Hepatocyte (in vitro differentiated cells): ENCODE results near the gene NR4A1.

Experiments
- CTCF ChIP-seq: fragments of 200-600 bp; sonication (generic); IDR thresholded peaks from 2 replicates; pipeline ENCODE4 v1.5.1; 2016; ENCODE audit warnings: antibody characterized with exemption, mild to moderate bottlenecking; ENCODE audit not compliant: poor library complexity
- EZH2 ChIP-seq: fragments of 200-600 bp; sonication (generic); IDR thresholded peaks from 2 replicates; pipeline ENCODE4 v1.6.1; 2016; ENCODE audit warnings: antibody characterized with exemption, mild to moderate bottlenecking, borderline replicate concordance
- EZH2phosphoT487 ChIP-seq: fragments of 200-600 bp; sonication (generic); IDR thresholded peaks from one replicate; pipeline ENCODE4 v1.6.1; 2018; ENCODE audit warnings: antibody characterized with exemption, mild to moderate bottlenecking, low read depth, moderate library complexity; ENCODE audit not compliant: unreplicated experiment, severe bottlenecking

GRCh38 chr12:52087961-52088820 is 36.9 kb downstream of the NR4A1 start:
- no peak for TF ChIP-seq EZH2
- TF ChIP-seq CTCF: no peak
- TF ChIP-seq EZH2phosphoT487: no peak
